Esophagus squamous epithelium (tissue), 5 donors: ENCODE data around the gene APP. TPM values are rescaled to one million over a fixed set of nuclear protein-coding genes. Genes with fewer than 3 reads are reported as not detected.

Experiments used
- DNase-seq: peaks from one replicate; lab custom pipeline; 2025; lab: John Stamatoyannopoulos, UW
- H3K27ac ChIP-seq, 4 donors: fragments of 200-600 bp; sonication (generic); one replicate each; pipeline ENCODE4 v1.5.1; 2016 to 2019; ENCODE audit warnings: mild to moderate bottlenecking in 1 of 4
- H3K27me3 ChIP-seq, 4 donors: fragments of 200-600 bp; sonication (generic); 1 replicate in 3 of 4; 2 replicates in 1 of 4; pipeline versions ENCODE4 v1.5.1 to v1.6.0; 2017 to 2021; ENCODE audit warnings: antibody characterized with exemption in 1 of 4
- H3K36me3 ChIP-seq, 3 donors: fragments of 200-600 bp; sonication (generic); one replicate each; pipeline ENCODE4 v1.5.1; 2016 to 2019
- H3K4me1 ChIP-seq, 3 donors: fragments of 200-600 bp; sonication (generic); one replicate each; pipeline ENCODE4 v1.5.1; 2017 to 2019
- H3K4me3 ChIP-seq, 4 donors: fragments of 200-600 bp; sonication (generic); 1 replicate in 3 of 4; 2 replicates in 1 of 4; pipeline ENCODE4 v1.5.1; 2016 to 2019; ENCODE audit warnings: mild to moderate bottlenecking in 2 of 4, moderate library complexity in 1 of 4
- H3K9me3 ChIP-seq, 3 donors: fragments of 200-600 bp; sonication (generic); one replicate each; pipeline ENCODE4 v1.5.1; 2016 to 2019
- CTCF ChIP-seq, 6 experiments: fragments of 450-650 bp in 4 of 6; fragments of 200-600 bp in 2 of 6; sonication (generic) in 2 of 6; IDR thresholded peaks; one replicate each; pipeline ENCODE4 v1.5.1; 2016 to 2019; ENCODE audit warnings: antibody characterized with exemption in 6 of 6, mild to moderate bottlenecking in 4 of 6, moderate library complexity in 4 of 6
- POLR2A ChIP-seq, 4 donors: fragments of 450-650 bp; IDR thresholded peaks; one replicate each; pipeline ENCODE4 v1.6.1; 2017; ENCODE audit warnings: antibody characterized with exemption in 4 of 4, mild to moderate bottlenecking in 4 of 4, moderate library complexity in 3 of 4
- WGBS, 2 donors: methylation state at CpG; one replicate each; pipeline ENCODE4 v1.1.5; 2018; 5-methylcytosine and 5-hydroxymethylcytosine counted together
- intact Hi-C: fragments of 100-400 bp; cut with DNase I; formaldehyde crosslinking; loops from one replicate; pipeline ENCODE4 v1.15.0; 2022
- total RNA-seq, 4 donors: library from RNA; depleted of rRNA; stranded (reverse); fragments of >200 nt; gene quantifications; one replicate each; pipeline ENCODE4 v1.1.0, GENCODE V29; 2016
- donor health status: DM: yes; HTN: yes; CAD: no.

APP gene
- total RNA-seq, 4 donors from 2014 or later: 58.2 to 277 (median 183) TPM

GRCh38 chr21:25936776-25937175 lies 233.8 kb downstream of the APP start:
- intact Hi-C loops: no loop called here
- Histone ChIP-seq H3K4me3 (no peak overlapping the region), H3K9me3 (no peaks in the 10 kb centered on the region), H3K27ac (peak overlapping the region in 1 of 4 donors; percentile 33), H3K27me3 (no peaks in the 10 kb centered on the region), H3K36me3 (no peaks in the 10 kb centered on the region), H3K4me1 (peaks cover 0 to 64% (median 24%) of the 10 kb centered on the region in 3 donors)
- WGBS, 2 donors: 62 to 65% methylated on average over 2 of the region's 2 CpGs
- no peak for DNase-seq
- no peak for TF ChIP-seq CTCF (IDR thresholded peaks at IDR 0.05)
- no peak for TF ChIP-seq POLR2A (IDR thresholded peaks at IDR 0.05)

GRCh38 chr21:25934771-25935224 lies 235.8 kb downstream of the APP start:
- H3K9me3 ChIP-seq: no peaks in the 10 kb centered on the region
- intact Hi-C loops: no loop called here
- peak overlapping the region; percentile 62 to 89 (median 75) for H3K27ac ChIP-seq
- peaks cover 0 to 76% (median 39%) of the 10 kb centered on the region in 3 donors for H3K4me1 ChIP-seq
- no peak for DNase-seq
- WGBS, 2 donors: 16 to 28% methylated on average over 4 of the region's 4 CpGs
- TF ChIP-seq POLR2A (IDR thresholded peaks at IDR 0.05): no peak
- TF ChIP-seq CTCF (IDR thresholded peaks at IDR 0.05): no peak
- no peak overlapping the region for H3K4me3 ChIP-seq
- H3K36me3 ChIP-seq: no peaks in the 10 kb centered on the region
- no peaks in the 10 kb centered on the region for H3K27me3 ChIP-seq

GRCh38 chr21:25934130-25934529 lies 236.4 kb downstream of the APP start:
- no peak for TF ChIP-seq POLR2A (IDR thresholded peaks at IDR 0.05)
- TF ChIP-seq CTCF (IDR thresholded peaks at IDR 0.05): no peak
- intact Hi-C loops: no loop called here
- H3K9me3 ChIP-seq: no peaks in the 10 kb centered on the region
- H3K36me3 ChIP-seq: no peaks in the 10 kb centered on the region
- peaks cover 0 to 72% (median 38%) of the 10 kb centered on the region in 3 donors for H3K4me1 ChIP-seq
- DNase-seq: no peak
- no peaks in the 10 kb centered on the region for H3K27me3 ChIP-seq
- H3K27ac ChIP-seq: peak overlapping the region in 3 of 4 donors; percentile 74 to 89 (median 76)
- H3K4me3 ChIP-seq: no peak overlapping the region
- WGBS, 2 donors: 95 to 99% methylated on average over 6 of the region's 6 CpGs

- intact Hi-C loops: no loop called here
- Histone ChIP-seq H3K27me3 (no peaks in the 10 kb centered on the region), H3K36me3 (no peaks in the 10 kb centered on the region), H3K4me3 (no peak overlapping the region), H3K9me3 (no peaks in the 10 kb centered on the region), H3K27ac (peak overlapping the region in 3 of 4 donors; percentile 29 to 51 (median 39)), H3K4me1 (peaks cover 0 to 53% (median 32%) of the 10 kb centered on the region in 3 donors)
- no peak for DNase-seq
- TF ChIP-seq POLR2A (IDR thresholded peaks at IDR 0.05) (no peak), CTCF (IDR thresholded peaks at IDR 0.05) (no peak)
- 51 to 60% methylated on average over 3 of the region's 3 CpGs for WGBS, 2 donors
Observed at GRCh38 chr21:25931765-25932164, 238.8 kb downstream of the APP start.

- Histone ChIP-seq H3K27ac (peak overlapping the region in 2 of 4 donors; percentile 10 to 61), H3K27me3 (no peaks in the 10 kb centered on the region), H3K4me1 (peaks cover 0 to 51% (median 40%) of the 10 kb centered on the region in 3 donors), H3K36me3 (no peaks in the 10 kb centered on the region), H3K4me3 (peak overlapping the region in 1 of 4 donors; percentile 18), H3K9me3 (no peaks in the 10 kb centered on the region)
- intact Hi-C loops: no loop called here
- 24 to 66% methylated on average over 3 to 8 of the region's 9 CpGs for WGBS, 2 donors
- no peak for DNase-seq
- TF ChIP-seq CTCF (IDR thresholded peaks at IDR 0.05) (peak in 2 of 6 experiments; percentile 24 to 45), POLR2A (IDR thresholded peaks at IDR 0.05) (no peak)
Observed at GRCh38 chr21:25929856-25930520, 240.6 kb downstream of the APP start.
